Thoracic aorta (tissue), 2 donors: ENCODE measurements around the gene CCDC141. TPM values are rescaled to one million over a fixed set of nuclear protein-coding genes. Genes with fewer than 3 reads are reported as not detected.

Experiments
- ATAC-seq: fragments of 150-250 bp; one replicate; pipeline ENCODE4 v1.8.0; 2017; ENCODE audit warnings: low read depth; ENCODE audit not compliant: insufficient number of reproducible peaks, low FRiP score
- DNase-seq: peaks from one replicate; pipeline ENCODE4 v3.0.0-alpha.2; 2020; ENCODE audit warnings: low spot score
- H3K27ac ChIP-seq, 2 donors: fragments of 200-600 bp; sonication (generic); 1 replicate in 1 of 2; 2 replicates in 1 of 2; pipeline ENCODE4 v1.5.1; 2016; ENCODE audit warnings: mild to moderate bottlenecking in 2 of 2, moderate library complexity in 2 of 2
- H3K27me3 ChIP-seq: fragments of 200-600 bp; sonication (generic); replicated peaks from 2 replicates; pipeline ENCODE4 v1.6.0; 2016; ENCODE audit warnings: mild to moderate bottlenecking; ENCODE audit not compliant: insufficient read depth
- H3K36me3 ChIP-seq: fragments of 200-600 bp; sonication (generic); one replicate; pipeline ENCODE4 v1.5.1; 2016
- H3K4me1 ChIP-seq, 2 donors: fragments of 200-600 bp; sonication (generic); 1 replicate in 1 of 2; 2 replicates in 1 of 2; pipeline versions ENCODE4 v1.5.1 to v1.6.0; 2016; ENCODE audit warnings: low read depth in 2 of 2, mild to moderate bottlenecking in 1 of 2; ENCODE audit not compliant: control insufficient read depth in 1 of 2
- H3K4me3 ChIP-seq: fragments of 200-600 bp; sonication (generic); 2 replicates; pipeline ENCODE4 v1.5.1; 2016; ENCODE audit warnings: mild to moderate bottlenecking
- H3K9me3 ChIP-seq: fragments of 200-600 bp; sonication (generic); 2 replicates; pipeline ENCODE4 v1.5.1; 2016
- CTCF ChIP-seq: fragments of 200-600 bp; sonication (generic); IDR thresholded peaks from one replicate; pipeline ENCODE4 v1.5.1; 2019; ENCODE audit warnings: antibody characterized with exemption
- total RNA-seq, 2 donors: library from RNA; depleted of rRNA; stranded (reverse); fragments of >200 nt; gene quantifications; one replicate each; pipeline versions ENCODE4 v1.1.0 to v1.2.3, GENCODE V29; 2016

CCDC141 gene
- total RNA-seq, 2 donors from 2014 or later: 2.4 to 4.8 TPM

DNA sequence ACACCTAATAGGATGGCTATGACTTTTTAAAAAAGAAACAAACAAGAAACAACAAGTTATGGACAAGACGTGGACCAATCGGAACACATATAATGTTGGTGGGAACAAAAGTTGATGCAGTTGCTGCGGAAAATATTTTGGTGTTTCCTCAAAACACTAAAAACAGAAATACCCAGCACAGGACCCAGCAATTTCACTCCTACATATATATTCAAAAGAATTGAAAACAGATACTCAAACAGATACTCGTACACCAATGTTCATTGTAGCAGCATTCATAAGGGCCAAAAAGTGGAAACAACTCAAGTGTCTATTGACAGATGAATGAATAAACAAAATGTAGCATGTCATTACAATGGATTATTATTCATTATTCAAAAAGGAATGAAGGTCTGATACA lies 12.1 kb downstream of the CCDC141 start:
- no peak overlapping the region for H3K27ac ChIP-seq
- no peaks in the 10 kb centered on the region for H3K27me3 ChIP-seq
- H3K36me3 ChIP-seq: no peaks in the 10 kb centered on the region
- no peak for ATAC-seq
- no peaks in the 10 kb centered on the region for H3K4me1 ChIP-seq
- no peak for DNase-seq
- TF ChIP-seq CTCF: no peak
- H3K9me3 ChIP-seq: no peaks in the 10 kb centered on the region
- no peak overlapping the region for H3K4me3 ChIP-seq

DNA sequence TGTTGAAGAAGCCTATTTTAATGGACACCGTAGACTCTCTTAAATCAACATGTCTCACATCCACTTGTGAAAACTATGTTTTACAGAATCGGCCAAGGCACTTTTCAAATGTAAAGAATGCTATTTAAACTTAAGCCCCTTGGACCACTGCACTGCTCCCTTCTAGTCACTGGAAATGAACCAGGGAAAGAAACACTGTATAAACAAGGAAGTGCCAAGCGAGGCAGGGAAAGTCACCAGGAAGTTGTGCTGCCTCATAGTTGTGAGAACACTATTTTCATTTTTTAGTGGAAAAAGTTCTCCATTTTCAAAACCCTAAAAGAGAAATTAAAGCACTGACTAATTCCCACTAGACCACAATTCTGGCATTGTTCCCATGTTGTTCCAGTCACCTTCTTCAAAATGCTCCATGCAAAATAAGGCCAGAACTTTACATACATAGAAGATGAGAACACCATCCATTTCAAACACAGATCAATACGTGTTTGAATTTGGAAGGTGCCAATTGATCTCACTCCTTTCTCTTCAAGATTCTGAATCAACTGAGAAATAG lies 13.5 kb downstream of the CCDC141 start:
- Histone ChIP-seq H3K27ac (no peak overlapping the region), H3K4me3 (no peak overlapping the region), H3K9me3 (no peaks in the 10 kb centered on the region), H3K4me1 (no peaks in the 10 kb centered on the region), H3K36me3 (no peaks in the 10 kb centered on the region), H3K27me3 (no peaks in the 10 kb centered on the region)
- no peak for DNase-seq
- no peak for ATAC-seq
- no peak for TF ChIP-seq CTCF

- Histone ChIP-seq H3K27ac (no peak overlapping the region), H3K4me3 (peak overlapping the region; percentile 37), H3K4me1 (no peaks in the 10 kb centered on the region), H3K36me3 (no peaks in the 10 kb centered on the region), H3K27me3 (no peaks in the 10 kb centered on the region), H3K9me3 (no peaks in the 10 kb centered on the region)
- no peak for DNase-seq
- TF ChIP-seq CTCF: no peak
- ATAC-seq: no peak
Measured at GRCh38 chr2:179031731-179032408, 18.1 kb downstream of the CCDC141 start.

GRCh38 chr2:179024445-179024844 lies 25.5 kb downstream of the CCDC141 start:
- H3K4me3 ChIP-seq: no peak overlapping the region
- H3K36me3 ChIP-seq: no peaks in the 10 kb centered on the region
- no peaks in the 10 kb centered on the region for H3K9me3 ChIP-seq
- no peaks in the 10 kb centered on the region for H3K4me1 ChIP-seq
- DNase-seq (no peak), ATAC-seq (no peak)
- no peaks in the 10 kb centered on the region for H3K27me3 ChIP-seq
- H3K27ac ChIP-seq: no peak overlapping the region
- no peak for TF ChIP-seq CTCF

- Histone ChIP-seq H3K4me3 (no peak overlapping the region), H3K27ac (no peak overlapping the region), H3K36me3 (no peaks in the 10 kb centered on the region), H3K27me3 (no peaks in the 10 kb centered on the region), H3K9me3 (no peaks in the 10 kb centered on the region), H3K4me1 (peaks cover 0 to 1% of the 10 kb centered on the region in 2 donors)
- DNase-seq (no peak), ATAC-seq (no peak)
- no peak for TF ChIP-seq CTCF
Measured at GRCh38 chr2:179022685-179023084, 27.3 kb downstream of the CCDC141 start.
